CD8-positive, alpha-beta memory T cell (primary cell): ENCODE measurements around the gene TBX19. TPM values are rescaled to one million over a fixed set of nuclear protein-coding genes. Genes with fewer than 3 reads are reported as not detected.

Source experiments
- CTCF ChIA-PET: fragments of 350-600 bp; sonication (Branson Sonifier 250); formaldehyde crosslinking; loops from one replicate; lab custom pipeline; 2021; ENCODE audit warnings: antibody characterized with exemption; lab: Charles Lee
- POLR2A ChIA-PET: fragments of 350-600 bp; sonication (Branson Sonifier 250); formaldehyde crosslinking; loops from one replicate; lab custom pipeline; 2021; ENCODE audit warnings: antibody characterized with exemption; lab: Charles Lee
- DNase-seq, 5 donors: peaks; one replicate each; pipeline versions ENCODE4 v3.0.0 to v3.0.0-alpha.2; 2020 to 2022; ENCODE audit warnings: mixed read lengths in 1 of 5
- H3K27ac ChIP-seq: one replicate; pipeline ENCODE4 v1.7.0; 2013; ENCODE audit warnings: low read depth, mild to moderate bottlenecking, low read length, moderate library complexity
- H3K27me3 ChIP-seq: 2 replicates; pipeline ENCODE4 v1.7.0; 2013; ENCODE audit warnings: low read length, mild to moderate bottlenecking; ENCODE audit not compliant: insufficient read depth, poor library complexity, severe bottlenecking
- H3K36me3 ChIP-seq: 2 replicates; pipeline ENCODE4 v1.7.0; 2013; ENCODE audit warnings: mild to moderate bottlenecking, low read length, moderate library complexity; ENCODE audit not compliant: insufficient read depth
- H3K4me1 ChIP-seq: 2 replicates; pipeline ENCODE4 v1.7.0; 2013; ENCODE audit warnings: mild to moderate bottlenecking, low read length, moderate library complexity; ENCODE audit not compliant: insufficient read depth
- H3K4me3 ChIP-seq: 2 replicates; pipeline ENCODE4 v1.7.0; 2013; ENCODE audit warnings: mild to moderate bottlenecking, low read length
- H3K9me3 ChIP-seq: 2 replicates; pipeline ENCODE4 v1.7.0; 2013; ENCODE audit warnings: mild to moderate bottlenecking, low read length
- H3K27ac Mint-ChIP-seq, 8 donors: one replicate each; pipeline ENCODE4 v1.8.0; 2020 to 2021; ENCODE audit warnings: mixed read lengths in 8 of 8, mild to moderate bottlenecking in 6 of 8, inconsistent platforms in 3 of 8, moderate library complexity in 3 of 8
- H3K27me3 Mint-ChIP-seq, 2 donors: one replicate each; pipeline ENCODE4 v1.8.0; 2020 to 2021; ENCODE audit warnings: mixed read lengths in 2 of 2, mild to moderate bottlenecking in 1 of 2, moderate library complexity in 1 of 2
- H3K36me3 Mint-ChIP-seq, 3 donors: one replicate each; pipeline ENCODE4 v1.8.0; 2020 to 2021; ENCODE audit warnings: mixed read lengths in 3 of 3, inconsistent platforms in 1 of 3, mild to moderate bottlenecking in 1 of 3
- H3K4me1 Mint-ChIP-seq, 3 donors: one replicate each; pipeline ENCODE4 v1.8.0; 2020 to 2021; ENCODE audit warnings: mixed read lengths in 3 of 3, inconsistent platforms in 1 of 3, mild to moderate bottlenecking in 1 of 3
- H3K4me3 Mint-ChIP-seq, 7 donors: one replicate each; pipeline ENCODE4 v1.8.0; 2020 to 2021; ENCODE audit warnings: mixed read lengths in 7 of 7, mild to moderate bottlenecking in 6 of 7, moderate library complexity in 4 of 7, inconsistent platforms in 2 of 7
- H3K9me3 Mint-ChIP-seq, 5 donors: one replicate each; pipeline ENCODE4 v1.8.0; 2020 to 2022; ENCODE audit warnings: mixed read lengths in 5 of 5, mild to moderate bottlenecking in 3 of 5, moderate library complexity in 2 of 5, inconsistent platforms in 1 of 5
- polyA plus RNA-seq: library from polyadenylated mRNA; unstranded; fragments of 300-500 nt; fragmentation: Illumina TruSeq; gene quantifications from one replicate; pipeline ENCODE4 v1.2.3, GENCODE V29; 2021
- total RNA-seq, 2 experiments: library from RNA; stranded (reverse); gene quantifications; one replicate each; pipeline ENCODE4 v1.2.3, GENCODE V29; 2021

The TBX19 gene
- total and polyA plus RNA-seq, 3 experiments from 2014 or later = 0.91 to 2.3 (median 1.4) TPM

DNA sequence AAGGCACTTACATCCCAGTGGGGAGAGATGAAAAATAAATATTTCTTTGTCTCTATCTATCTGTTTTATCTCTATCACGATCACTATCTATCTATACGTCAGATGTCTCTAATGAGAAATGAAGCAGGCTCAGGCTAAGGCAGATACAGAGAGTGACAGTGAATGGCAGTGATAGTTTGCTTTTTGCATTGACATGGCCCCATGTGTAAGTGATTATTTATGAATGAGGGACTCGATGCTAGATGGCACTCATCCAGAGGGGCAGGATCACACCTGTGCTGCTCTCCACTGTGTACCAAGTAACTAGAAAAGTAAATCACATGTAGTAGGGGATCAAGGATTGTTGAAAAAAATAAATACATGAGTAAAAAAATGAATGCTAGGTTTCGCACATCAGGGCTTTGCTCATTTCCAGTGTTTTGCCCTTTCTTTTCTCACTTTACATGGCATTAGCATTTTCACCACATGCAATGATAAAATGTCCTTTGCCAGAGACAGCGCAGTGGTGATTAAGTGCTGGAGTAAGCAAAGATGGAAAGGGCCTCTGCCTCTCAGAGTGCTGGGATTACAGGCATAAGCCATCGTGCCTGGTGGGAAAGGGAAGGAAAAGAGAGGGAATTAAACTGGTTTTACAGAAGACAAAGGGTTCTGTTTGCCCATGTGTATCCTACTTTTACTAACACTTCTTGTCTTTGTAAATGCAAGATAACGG is 16.5 kb downstream of the TBX19 start:
- no peak overlapping the region for H3K4me3 Mint-ChIP-seq
- H3K36me3 Mint-ChIP-seq = peaks cover 3 to 18% (median 9%) of the 10 kb centered on the region in 3 donors
- POLR2A ChIA-PET = no interaction called here

GRCh38 chr1:168298446-168298845 is 17.8 kb downstream of the TBX19 start:
- no peaks in the 10 kb centered on the region for H3K9me3 Mint-ChIP-seq
- Histone ChIP-seq H3K4me3 (no peak overlapping the region), H3K4me1 (no peaks in the 10 kb centered on the region), H3K9me3 (no peaks in the 10 kb centered on the region), H3K27ac (no peak overlapping the region), H3K27me3 (no peaks in the 10 kb centered on the region), H3K36me3 (no peaks in the 10 kb centered on the region)
- no peak overlapping the region for H3K4me3 Mint-ChIP-seq
- CTCF ChIA-PET = no interaction called here
- no peaks in the 10 kb centered on the region for H3K4me1 Mint-ChIP-seq
- no peak for DNase-seq
- peaks cover 8 to 14% (median 13%) of the 10 kb centered on the region in 3 donors for H3K36me3 Mint-ChIP-seq
- POLR2A ChIA-PET = no interaction called here
- no peaks in the 10 kb centered on the region for H3K27me3 Mint-ChIP-seq
- H3K27ac Mint-ChIP-seq = no peak overlapping the region

More for the DNA sequence above, 16.5 kb downstream of the TBX19 start:
- no peaks in the 10 kb centered on the region for H3K36me3 ChIP-seq
- H3K27me3 Mint-ChIP-seq = no peaks in the 10 kb centered on the region
- H3K27ac Mint-ChIP-seq = peak overlapping the region in 1 of 8 donors; percentile 78
- no peak overlapping the region for H3K27ac ChIP-seq
- H3K4me3 ChIP-seq = no peak overlapping the region
- H3K4me1 Mint-ChIP-seq = no peaks in the 10 kb centered on the region
- no peaks in the 10 kb centered on the region for H3K4me1 ChIP-seq
- no peaks in the 10 kb centered on the region for H3K9me3 Mint-ChIP-seq
- CTCF ChIA-PET = no interaction called here
- no peaks in the 10 kb centered on the region for H3K27me3 ChIP-seq
- no peak for DNase-seq
- no peaks in the 10 kb centered on the region for H3K9me3 ChIP-seq

GRCh38 chr1:168300626-168301025 is 19.9 kb downstream of the TBX19 start:
- H3K27ac Mint-ChIP-seq = no peak overlapping the region
- Histone ChIP-seq H3K4me3 (no peak overlapping the region), H3K27ac (no peak overlapping the region), H3K9me3 (no peaks in the 10 kb centered on the region), H3K27me3 (no peaks in the 10 kb centered on the region), H3K36me3 (no peaks in the 10 kb centered on the region), H3K4me1 (no peaks in the 10 kb centered on the region)
- H3K9me3 Mint-ChIP-seq = no peaks in the 10 kb centered on the region
- peaks cover 14 to 21% (median 14%) of the 10 kb centered on the region in 3 donors for H3K36me3 Mint-ChIP-seq
- CTCF ChIA-PET = no interaction called here
- no peak overlapping the region for H3K4me3 Mint-ChIP-seq
- H3K27me3 Mint-ChIP-seq = no peaks in the 10 kb centered on the region
- DNase-seq = no peak
- POLR2A ChIA-PET = no interaction called here
- H3K4me1 Mint-ChIP-seq = no peaks in the 10 kb centered on the region

DNA sequence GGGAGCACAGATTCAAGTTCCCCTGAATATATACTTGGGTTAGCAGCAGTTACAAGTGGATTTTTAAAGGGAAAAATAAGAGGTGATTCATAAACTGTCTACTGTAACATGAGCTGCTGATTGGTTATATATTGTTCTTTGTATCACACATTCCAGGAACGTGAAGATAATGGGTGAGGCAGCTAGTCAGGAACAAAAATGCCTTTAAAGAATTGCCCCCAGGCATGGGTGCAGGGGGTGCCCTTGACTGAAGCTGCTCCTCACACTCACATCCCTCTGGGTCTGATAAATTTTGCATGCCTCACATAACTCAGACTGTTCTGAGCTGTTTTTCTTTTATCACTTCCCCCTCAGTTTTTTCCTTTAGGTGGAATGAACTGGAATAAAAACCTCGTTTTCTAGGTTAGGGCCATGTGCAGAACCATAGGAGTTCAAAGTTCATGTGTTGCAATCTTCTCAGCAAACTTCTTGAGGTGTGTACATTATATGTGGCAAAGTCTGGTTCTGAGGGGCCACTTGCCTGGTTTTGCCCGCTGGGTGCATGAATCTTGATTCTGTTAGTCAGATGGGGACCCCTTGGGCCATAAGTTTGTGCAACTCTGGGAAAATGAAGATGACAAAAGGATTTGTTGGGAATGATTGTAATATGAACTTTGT is 21.1 kb downstream of the TBX19 start:
- H3K4me1 Mint-ChIP-seq = no peaks in the 10 kb centered on the region
- no peak overlapping the region for H3K27ac Mint-ChIP-seq
- H3K4me3 Mint-ChIP-seq = no peak overlapping the region
- no peak for DNase-seq
- Histone ChIP-seq H3K27me3 (no peaks in the 10 kb centered on the region), H3K9me3 (no peaks in the 10 kb centered on the region), H3K4me3 (no peak overlapping the region), H3K27ac (no peak overlapping the region), H3K36me3 (no peaks in the 10 kb centered on the region), H3K4me1 (no peaks in the 10 kb centered on the region)
- ChIA-PET CTCF (no interaction called here), POLR2A (no interaction called here)
- H3K9me3 Mint-ChIP-seq = no peaks in the 10 kb centered on the region
- H3K27me3 Mint-ChIP-seq = no peaks in the 10 kb centered on the region
- peaks cover 16 to 24% (median 17%) of the 10 kb centered on the region in 3 donors for H3K36me3 Mint-ChIP-seq

- H3K9me3 Mint-ChIP-seq = no peaks in the 10 kb centered on the region
- Histone ChIP-seq H3K36me3 (no peaks in the 10 kb centered on the region), H3K27ac (no peak overlapping the region), H3K4me1 (no peaks in the 10 kb centered on the region), H3K4me3 (no peak overlapping the region), H3K27me3 (no peaks in the 10 kb centered on the region), H3K9me3 (no peaks in the 10 kb centered on the region)
- H3K36me3 Mint-ChIP-seq = peaks cover 22 to 41% (median 25%) of the 10 kb centered on the region in 3 donors
- H3K4me3 Mint-ChIP-seq = no peak overlapping the region
- ChIA-PET CTCF (interaction anchor here (1.0 kb wide), 1 partner anchor 12 kb away, joined by 3 read pairs; no protein-coding TSS in a partner anchor), POLR2A (no interaction called here)
- H3K27ac Mint-ChIP-seq = peak overlapping the region in 1 of 8 donors; percentile 74
- H3K4me1 Mint-ChIP-seq = no peaks in the 10 kb centered on the region
- no peak for DNase-seq
- no peaks in the 10 kb centered on the region for H3K27me3 Mint-ChIP-seq
Observed at GRCh38 chr1:168303716-168304540, 23.3 kb downstream of the TBX19 start.

GRCh38 chr1:168304865-168305264 is 24.2 kb downstream of the TBX19 start:
- no peak for DNase-seq
- Mint-ChIP-seq H3K4me3 (no peak overlapping the region), H3K4me1 (no peaks in the 10 kb centered on the region), H3K9me3 (no peaks in the 10 kb centered on the region), H3K27me3 (no peaks in the 10 kb centered on the region), H3K36me3 (peaks cover 22 to 43% (median 25%) of the 10 kb centered on the region in 3 donors), H3K27ac (no peak overlapping the region)
- no peak overlapping the region for H3K27ac ChIP-seq
- ChIA-PET POLR2A (no interaction called here), CTCF (interaction anchor here (1.0 kb wide), 1 partner anchor 11 kb away, joined by 3 read pairs; no protein-coding TSS in a partner anchor)
- no peaks in the 10 kb centered on the region for H3K9me3 ChIP-seq
- no peaks in the 10 kb centered on the region for H3K27me3 ChIP-seq
- no peaks in the 10 kb centered on the region for H3K4me1 ChIP-seq
- no peak overlapping the region for H3K4me3 ChIP-seq
- no peaks in the 10 kb centered on the region for H3K36me3 ChIP-seq

DNA sequence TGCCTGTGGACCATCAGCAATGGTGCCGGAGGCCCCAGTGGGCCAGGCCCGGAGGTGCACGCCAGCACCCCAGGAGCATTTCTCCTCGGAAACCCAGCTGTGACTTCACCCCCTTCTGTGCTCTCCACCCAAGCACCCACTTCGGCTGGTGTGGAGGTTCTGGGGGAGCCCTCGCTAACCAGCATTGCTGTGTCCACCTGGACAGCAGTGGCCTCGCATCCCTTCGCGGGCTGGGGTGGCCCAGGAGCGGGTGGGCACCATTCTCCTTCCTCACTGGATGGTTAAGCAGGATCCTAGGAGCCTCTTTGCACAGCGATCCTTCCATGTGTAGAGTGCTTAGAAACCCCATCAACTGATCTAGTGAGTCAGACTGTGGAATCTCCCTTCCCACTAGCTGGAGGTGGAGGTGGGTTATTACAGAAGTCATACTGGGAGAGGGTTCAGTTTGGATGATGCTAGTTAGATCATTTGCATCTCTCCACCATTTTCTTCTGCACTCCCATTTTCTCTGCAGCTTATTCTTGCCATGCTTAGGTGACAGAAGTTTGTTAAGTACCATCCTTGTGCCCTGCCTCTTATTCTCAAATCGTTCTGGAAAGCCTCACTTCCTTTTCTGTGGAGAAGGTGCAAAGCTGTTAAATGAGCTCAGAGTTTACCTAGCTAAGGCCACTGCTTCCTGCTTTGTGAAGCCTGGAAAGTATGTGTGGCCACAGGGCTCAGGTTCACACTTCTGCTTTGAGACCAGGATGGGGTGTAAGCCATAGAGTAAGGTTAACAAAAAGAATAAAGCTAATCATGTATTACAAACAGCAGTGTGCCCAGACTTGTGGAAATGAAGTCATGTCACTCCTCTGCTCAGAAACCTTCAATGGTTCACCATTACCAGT is 32.3 kb downstream of the TBX19 start:
- H3K4me3 Mint-ChIP-seq = no peak overlapping the region

More for the DNA sequence above, 32.3 kb downstream of the TBX19 start:
- no peaks in the 10 kb centered on the region for H3K27me3 ChIP-seq
- no peak for DNase-seq
- CTCF ChIA-PET = no interaction called here
- H3K9me3 ChIP-seq = no peaks in the 10 kb centered on the region
- no peak overlapping the region for H3K4me3 ChIP-seq
- H3K4me1 ChIP-seq = no peaks in the 10 kb centered on the region
- peaks cover 22 to 42% (median 29%) of the 10 kb centered on the region in 3 donors for H3K36me3 Mint-ChIP-seq
- H3K27me3 Mint-ChIP-seq = no peaks in the 10 kb centered on the region
- POLR2A ChIA-PET = no interaction called here
- no peaks in the 10 kb centered on the region for H3K36me3 ChIP-seq
- H3K9me3 Mint-ChIP-seq = no peaks in the 10 kb centered on the region
- H3K4me1 Mint-ChIP-seq = peaks cover 5 to 9% (median 7%) of the 10 kb centered on the region in 3 donors
- H3K27ac Mint-ChIP-seq = peak overlapping the region in 3 of 8 donors; percentile 11 to 92 (median 58)
- H3K27ac ChIP-seq = no peak overlapping the region
